H1 (cell line): ENCODE measurements around the gene CIAO3.

Experiments used
- CHD2 ChIP-seq: IDR thresholded peaks from 2 replicates; pipeline ENCODE4 v1.6.1; 2012; ENCODE audit warnings: low read length, improper control_type of control experiment
- CREB1 ChIP-seq: IDR thresholded peaks from 2 replicates; pipeline ENCODE4 v1.6.1; 2012; ENCODE audit warnings: inconsistent platforms
- CTCF ChIP-seq, 3 experiments: IDR thresholded peaks; 1 replicate in 2 of 3; 2 replicates in 1 of 3; pipeline versions ENCODE4 v1.5.1 to v1.6.1; 2011; ENCODE audit warnings: low read length in 3 of 3, mild to moderate bottlenecking in 3 of 3, inconsistent platforms in 2 of 3, low read depth in 1 of 3, moderate library complexity in 1 of 3; ENCODE audit not compliant: insufficient read depth in 1 of 3; ENCODE audit errors: control extremely low read depth in 1 of 3
- EP300 ChIP-seq, 2 experiments: IDR thresholded peaks; 1 replicate in 1 of 2; 2 replicates in 1 of 2; pipeline ENCODE4 v1.6.1; 2011 to 2012; ENCODE audit warnings: low read depth in 2 of 2, low read length in 2 of 2, mild to moderate bottlenecking in 2 of 2, borderline replicate concordance in 1 of 2, inconsistent platforms in 1 of 2, moderate library complexity in 1 of 2
- JUN ChIP-seq: IDR thresholded peaks from 2 replicates; pipeline ENCODE4 v1.6.1; 2011; ENCODE audit warnings: low read depth, mild to moderate bottlenecking, improper control_type of control experiment, low read length
- KDM1A ChIP-seq: fragments of 200-600, 300-600 bp; sonication (generic); IDR thresholded peaks from 2 replicates; pipeline ENCODE4 v1.7.1; 2016; ENCODE audit warnings: mild to moderate bottlenecking, low read length, borderline replicate concordance
- MAFK ChIP-seq: IDR thresholded peaks from 2 replicates; pipeline ENCODE4 v1.6.1; 2012; ENCODE audit warnings: low read depth, mild to moderate bottlenecking, improper control_type of control experiment, low read length
- NRF1 ChIP-seq: IDR thresholded peaks from 2 replicates; pipeline ENCODE4 v1.6.1; 2011; ENCODE audit warnings: mild to moderate bottlenecking, low read depth, low read length, improper control_type of control experiment
- RNF2 ChIP-seq: fragments of 200-900, 300-1000 bp; sonication (generic); IDR thresholded peaks from 2 replicates; pipeline ENCODE4 v1.7.1; 2016; ENCODE audit warnings: borderline replicate concordance, low read depth, mild to moderate bottlenecking, antibody characterized with exemption, low read length; ENCODE audit not compliant: poor library complexity, severe bottlenecking; ENCODE audit errors: missing control alignments
- SIN3A ChIP-seq, 2 experiments: IDR thresholded peaks in 1 of 2; conservative IDR thresholded peaks in 1 of 2; 2 replicates each; pipeline ENCODE4 v1.6.1; 2011 to 2012; ENCODE audit warnings: low read length in 2 of 2, improper control_type of control experiment in 1 of 2, low read depth in 1 of 2, mild to moderate bottlenecking in 1 of 2
- TAF1 ChIP-seq: IDR thresholded peaks from 2 replicates; pipeline ENCODE4 v1.6.1; 2011; ENCODE audit warnings: mild to moderate bottlenecking, low read depth, low read length
- USF2 ChIP-seq: IDR thresholded peaks from 2 replicates; pipeline ENCODE4 v1.6.1; 2011; ENCODE audit warnings: low read length, improper control_type of control experiment

GRCh38 chr16:747978-748746 lies 7.4 kb upstream of the CIAO3 start:
- TF ChIP-seq EP300 (IDR thresholded peaks at IDR 0.05; ENCODE audit: borderline replicate concordance in 1 of 2, low read depth in 2 of 2, low read length in 2 of 2) = no peak
- no peak for TF ChIP-seq MAFK
- no peak for TF ChIP-seq KDM1A
- no peak for TF ChIP-seq SIN3A (conservative IDR thresholded peaks at IDR 0.05 in 1 of 2, IDR thresholded peaks at IDR 0.05 in 1 of 2; ENCODE audit: low read depth in 1 of 2, low read length in 2 of 2)
- TF ChIP-seq CTCF (IDR thresholded peaks at IDR 0.05; ENCODE audit: control extremely low read depth in 1 of 3, insufficient read depth in 1 of 3, low read depth in 1 of 3, low read length in 3 of 3) = no peak
- no peak for TF ChIP-seq RNF2
- TF ChIP-seq CHD2 = no peak
- no peak for TF ChIP-seq CREB1
- TF ChIP-seq JUN = no peak
- TF ChIP-seq USF2 = no peak
- TF ChIP-seq TAF1 = no peak
- no peak for TF ChIP-seq NRF1
